Adrenal gland (tissue), 5 donors: ENCODE data around the gene CACHD1.
A peak's percentile ranks its signal among the peaks of the same experiment; 100 is the strongest.

Experiments used
- POLR2A ChIP-seq, 2 donors: fragments of 450-650 bp; IDR thresholded peaks; one replicate each; pipeline ENCODE4 v1.6.1; 2017; ENCODE audit warnings: antibody characterized with exemption in 2 of 2, mild to moderate bottlenecking in 2 of 2, moderate library complexity in 1 of 2
- TF ChIP-seq, protein P1 (sequence below), 6 experiments: fragments of 450-650 bp in 4 of 6; fragments of 200-600 bp in 2 of 6; sonication (generic) in 1 of 6; IDR thresholded peaks; 1 replicate in 5 of 6; 2 replicates in 1 of 6; pipeline versions ENCODE4 v1.5.1 to v1.8.0; 2016 to 2021; ENCODE audit warnings: antibody characterized with exemption in 6 of 6, mild to moderate bottlenecking in 2 of 6, moderate library complexity in 1 of 6
- donor health status: DM: no; HTN: no; CAD: no.

DNA sequence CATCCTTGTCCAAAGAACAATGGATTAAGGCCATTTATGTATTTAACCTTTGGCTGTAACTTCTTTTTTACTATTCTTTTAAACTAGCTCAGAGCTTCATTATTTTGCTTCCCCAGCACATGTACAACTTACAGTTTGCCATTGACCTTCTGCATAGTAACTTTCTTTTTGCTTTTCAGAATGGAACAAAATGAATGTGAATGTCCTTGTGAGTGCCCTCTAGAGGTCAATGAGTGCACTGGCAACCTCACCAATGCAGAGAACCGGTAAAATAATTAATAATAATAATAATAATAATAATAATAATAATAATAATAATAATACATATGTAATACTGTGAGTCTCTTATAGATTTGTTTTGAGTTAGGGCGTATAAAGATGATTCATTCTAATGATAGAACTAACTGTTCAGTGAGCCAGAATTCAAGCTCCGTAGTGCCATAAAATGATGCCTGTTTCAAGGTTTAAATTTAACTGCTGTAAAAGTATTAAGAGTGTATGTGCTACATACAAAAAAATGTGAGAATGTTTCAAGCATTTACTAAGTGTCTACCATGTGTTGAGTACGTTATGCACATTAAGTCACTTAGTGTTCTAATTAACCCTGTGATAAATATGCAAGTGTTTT, 205.9 kb downstream of the CACHD1 start:
- TF ChIP-seq, protein P1, sequence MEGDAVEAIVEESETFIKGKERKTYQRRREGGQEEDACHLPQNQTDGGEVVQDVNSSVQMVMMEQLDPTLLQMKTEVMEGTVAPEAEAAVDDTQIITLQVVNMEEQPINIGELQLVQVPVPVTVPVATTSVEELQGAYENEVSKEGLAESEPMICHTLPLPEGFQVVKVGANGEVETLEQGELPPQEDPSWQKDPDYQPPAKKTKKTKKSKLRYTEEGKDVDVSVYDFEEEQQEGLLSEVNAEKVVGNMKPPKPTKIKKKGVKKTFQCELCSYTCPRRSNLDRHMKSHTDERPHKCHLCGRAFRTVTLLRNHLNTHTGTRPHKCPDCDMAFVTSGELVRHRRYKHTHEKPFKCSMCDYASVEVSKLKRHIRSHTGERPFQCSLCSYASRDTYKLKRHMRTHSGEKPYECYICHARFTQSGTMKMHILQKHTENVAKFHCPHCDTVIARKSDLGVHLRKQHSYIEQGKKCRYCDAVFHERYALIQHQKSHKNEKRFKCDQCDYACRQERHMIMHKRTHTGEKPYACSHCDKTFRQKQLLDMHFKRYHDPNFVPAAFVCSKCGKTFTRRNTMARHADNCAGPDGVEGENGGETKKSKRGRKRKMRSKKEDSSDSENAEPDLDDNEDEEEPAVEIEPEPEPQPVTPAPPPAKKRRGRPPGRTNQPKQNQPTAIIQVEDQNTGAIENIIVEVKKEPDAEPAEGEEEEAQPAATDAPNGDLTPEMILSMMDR (IDR thresholded peaks at IDR 0.05): peak; percentile 27 to 67 (median 47)
- no peak for TF ChIP-seq POLR2A (IDR thresholded peaks at IDR 0.05)
